HepG2 (cell line): Measurements from ENCODE around the gene TENM3. TPM values are rescaled to one million over a fixed set of nuclear protein-coding genes. Genes with fewer than 3 reads are reported as not detected.

Experiments used
- ATAC-seq: fragments of 200-7000 bp; cut with Tn5 transposase; 3 replicates; pipeline ENCODE4 v1.9.1; 2020; ENCODE audit warnings: mild to moderate bottlenecking, moderate library complexity
- BruUV-seq: library from RNA; stranded (reverse); fragments of 400-500 nt; replicated peaks from 2 replicates; lab custom pipeline; 2021; lab: Mats Ljungman, UMichigan
- CTCF ChIA-PET: fragments of 300-600 bp; formaldehyde crosslinking; extraction: SDS; loops from one replicate; lab custom pipeline; 2021; ENCODE audit warnings: low total read pairs, inconsistent platforms, low intra/inter-chr PET ratio; lab: Yijun Ruan, JAX
- POLR2A ChIA-PET: fragments of 350-600 bp; sonication (Branson Sonifier 250); formaldehyde crosslinking; loops from one replicate; lab custom pipeline; 2020; ENCODE audit warnings: antibody characterized with exemption, inconsistent platforms; lab: Yijun Ruan, JAX
- DNase-seq: peaks from one replicate; pipeline ENCODE4 v3.0.0-alpha.2; 2015; ENCODE audit warnings: low spot score
- FAIRE-seq: peaks from 3 replicates; lab custom pipeline; 2011; peaks lifted over from hg19 to GRCh38; lab: Jason Lieb, UNC
- H2AFZ ChIP-seq: one replicate; pipeline ENCODE4 v1.6.1; 2011; ENCODE audit warnings: low read length, inconsistent platforms
- H3K27ac ChIP-seq: fragments of 300-600 bp; 3 replicates; pipeline ENCODE4 v1.8.0; 2011; ENCODE audit warnings: mixed run types, mild to moderate bottlenecking, mixed read lengths, low read length, inconsistent platforms; ENCODE audit not compliant: insufficient read depth; ENCODE audit errors: extremely low read length
- H3K27me3 ChIP-seq, 2 experiments: fragments of 200-600 bp in 1 of 2; 2 replicates in 1 of 2; 3 replicates in 1 of 2; pipeline versions ENCODE4 v1.6.0 to v1.8.0; 2011; ENCODE audit warnings: low read length in 2 of 2, mild to moderate bottlenecking in 2 of 2, moderate library complexity in 2 of 2, inconsistent platforms in 1 of 2; ENCODE audit not compliant: insufficient read depth in 2 of 2, control insufficient read depth in 1 of 2
- H3K36me3 ChIP-seq, 2 experiments: fragments of 200-600 bp in 1 of 2; replicated peaks in 1 of 2; 2 replicates in 1 of 2; 3 replicates in 1 of 2; pipeline versions ENCODE4 v1.5.1 to v1.8.0; 2011; ENCODE audit warnings: low read length in 2 of 2, inconsistent platforms in 1 of 2; ENCODE audit not compliant: insufficient read depth in 2 of 2, control insufficient read depth in 1 of 2
- H3K4me1 ChIP-seq: 2 replicates; pipeline ENCODE4 v1.5.1; 2012; ENCODE audit warnings: low read length, inconsistent platforms; ENCODE audit not compliant: insufficient read depth
- H3K4me2 ChIP-seq: 2 replicates; pipeline ENCODE4 v1.6.0; 2011; ENCODE audit warnings: low read depth, low read length, inconsistent platforms
- H3K4me3 ChIP-seq, 3 experiments: fragments of 200-600 bp in 1 of 3; sonication (generic), shearing (Covaris generic) in 1 of 3; replicated peaks in 1 of 3; 2 replicates each; pipeline ENCODE4 v1.5.1; 2011 to 2016; ENCODE audit warnings: low read length in 3 of 3, inconsistent platforms in 2 of 3, low read depth in 2 of 3, mild to moderate bottlenecking in 2 of 3, control low read depth in 1 of 3, mixed read lengths in 1 of 3; ENCODE audit not compliant: insufficient read depth in 1 of 3
- H3K79me2 ChIP-seq: one replicate; pipeline ENCODE4 v1.6.1; 2011; ENCODE audit warnings: low read length, inconsistent platforms; ENCODE audit not compliant: insufficient read depth
- H3K9ac ChIP-seq: 2 replicates; pipeline ENCODE4 v1.6.0; 2011; ENCODE audit warnings: mild to moderate bottlenecking, low read depth, low read length, inconsistent platforms; ENCODE audit not compliant: insufficient read depth
- H3K9me3 ChIP-seq: 2 replicates; pipeline ENCODE4 v1.5.1; 2012; ENCODE audit warnings: mild to moderate bottlenecking, low read length
- H4K20me1 ChIP-seq: 2 replicates; pipeline ENCODE4 v1.6.0; 2011; ENCODE audit warnings: inconsistent platforms, mild to moderate bottlenecking, low read length, moderate library complexity; ENCODE audit not compliant: insufficient read depth
- BHLHE40 ChIP-seq: IDR thresholded peaks from 2 replicates; pipeline ENCODE4 v1.6.1; 2011; ENCODE audit warnings: low read length, improper control_type of control experiment
- CEBPG ChIP-seq: IDR thresholded peaks from 2 replicates; pipeline ENCODE4 v1.6.1; 2016
- ETV6 ChIP-seq: sonication (generic); formaldehyde crosslinking; conservative IDR thresholded peaks from 2 replicates; pipeline ENCODE4 v1.4.0; 2020; ENCODE audit warnings: missing genetic modification reagents
- FOXJ3 ChIP-seq: sonication (generic); formaldehyde crosslinking; IDR thresholded peaks from 2 replicates; pipeline ENCODE4 v1.4.0; 2020; ENCODE audit warnings: missing genetic modification reagents, mild to moderate bottlenecking, borderline replicate concordance
- FOXK2 ChIP-seq: fragments of 450-650 bp; IDR thresholded peaks from 2 replicates; pipeline ENCODE4 v1.6.1; 2016
- GABPB1 ChIP-seq: IDR thresholded peaks from 2 replicates; pipeline ENCODE4 v1.6.1; 2016; ENCODE audit warnings: mild to moderate bottlenecking, missing genetic modification reagents, moderate library complexity, missing compliant biosample characterization
- HHEX ChIP-seq: IDR thresholded peaks from 2 replicates; pipeline ENCODE4 v1.6.1; 2016; ENCODE audit warnings: control low read depth
- IKZF1 ChIP-seq: fragments of 450-650 bp; IDR thresholded peaks from 2 replicates; pipeline ENCODE4 v1.7.1; 2016
- JUN ChIP-seq: sonication (generic); formaldehyde crosslinking; IDR thresholded peaks from 2 replicates; pipeline ENCODE4 v1.4.0; 2020; ENCODE audit warnings: mild to moderate bottlenecking, missing genetic modification reagents
- NFIB ChIP-seq: sonication (generic); formaldehyde crosslinking; IDR thresholded peaks from 2 replicates; pipeline ENCODE4 v1.9.0; 2021; ENCODE audit warnings: missing genetic modification reagents, mild to moderate bottlenecking, borderline replicate concordance
- NONO ChIP-seq, 2 experiments: fragments of 450-650 bp in 1 of 2; sonication (generic) in 1 of 2; formaldehyde crosslinking in 1 of 2; IDR thresholded peaks in 1 of 2; conservative IDR thresholded peaks in 1 of 2; 2 replicates each; pipeline versions ENCODE4 v1.6.1 to v1.8.0; 2017 to 2022; ENCODE audit warnings: mild to moderate bottlenecking in 1 of 2, missing genetic modification reagents in 1 of 2, moderate library complexity in 1 of 2
- NR1H2 ChIP-seq: sonication (generic); formaldehyde crosslinking; IDR thresholded peaks from 2 replicates; pipeline ENCODE4 v1.8.1; 2022; ENCODE audit warnings: low read depth, missing genetic modification reagents, borderline replicate concordance
- RAD21 ChIP-seq: fragments of 450-650 bp; formaldehyde crosslinking; IDR thresholded peaks from 2 replicates; pipeline ENCODE4 v1.5.0; 2020; ENCODE audit warnings: mild to moderate bottlenecking
- SETDB1 ChIP-seq: sonication (generic); formaldehyde crosslinking; IDR thresholded peaks from 2 replicates; pipeline ENCODE4 v1.5.1; 2020; ENCODE audit warnings: missing genetic modification reagents, mild to moderate bottlenecking, borderline replicate concordance
- TP53 ChIP-seq: sonication (generic); formaldehyde crosslinking; conservative IDR thresholded peaks from 2 replicates; pipeline ENCODE4 v1.4.0; 2020; ENCODE audit warnings: missing genetic modification reagents
- ZNF292 ChIP-seq: sonication (generic); formaldehyde crosslinking; IDR thresholded peaks from 2 replicates; pipeline ENCODE4 v1.8.1; 2022; ENCODE audit warnings: mild to moderate bottlenecking, low read depth, missing genetic modification reagents, borderline replicate concordance
- ZSCAN31 ChIP-seq: sonication (generic); formaldehyde crosslinking; IDR thresholded peaks from 2 replicates; pipeline ENCODE4 v1.5.0; 2020; ENCODE audit warnings: low read depth, mild to moderate bottlenecking, missing genetic modification reagents
- WGBS: methylation state at CpG from one replicate; pipeline ENCODE4 v1.1.6; 2017; ENCODE audit warnings: low lambda C conversion rate; 5-methylcytosine and 5-hydroxymethylcytosine counted together
- in situ Hi-C: cut with HindIII; loops from 2 replicates; pipeline ENCODE4 v1.10.0; 2017; ENCODE audit warnings: low pct_unique_long_range_greater_than_20kb; ENCODE audit not compliant: extremely low pct_ligation_motif_present
- intact Hi-C: fragments of 100-400 bp; cut with micrococcal nuclease; formaldehyde crosslinking; loops from one replicate; pipeline ENCODE4 v1.10.0; 2022; ENCODE audit not compliant: unreplicated experiment
- polyA plus RNA-seq, 8 experiments: library from polyadenylated mRNA; depleted of rRNA in 3 of 8; stranded (reverse) in 7 of 8; unstranded in 1 of 8; fragments of >200 nt; fragmentation: Illumina TruSeq in 4 of 8; extraction: Trizol in 4 of 8; gene quantifications; 2 replicates each; pipeline versions ENCODE4 v1.2.1 to v1.2.3, GENCODE V29; 2011 to 2016; ENCODE audit warnings: low read depth in 4 of 8, missing spikeins in 1 of 8, mixed read lengths in 1 of 8; ENCODE audit not compliant: insufficient read depth in 1 of 8
- total RNA-seq, 5 experiments: library from RNA; depleted of rRNA; stranded (reverse); fragments of >200 nt; fragmentation: Illumina TruSeq; extraction: Trizol; gene quantifications; 2 replicates each; pipeline ENCODE4 v1.2.3, GENCODE V29; 2016; ENCODE audit warnings: low read depth in 1 of 5
- TF ChIP-seq, protein P1 (sequence below): sonication (generic); formaldehyde crosslinking; IDR thresholded peaks from 2 replicates; pipeline ENCODE4 v1.4.0; 2020; ENCODE audit warnings: missing genetic modification reagents
- TF ChIP-seq, protein P2 (sequence below): sonication (generic); formaldehyde crosslinking; IDR thresholded peaks from 2 replicates; pipeline ENCODE4 v1.9.0; 2021; ENCODE audit warnings: mild to moderate bottlenecking, missing genetic modification reagents
- TF ChIP-seq, protein P3 (sequence below): sonication (generic); formaldehyde crosslinking; IDR thresholded peaks from 2 replicates; pipeline ENCODE4 v1.5.1; 2020; ENCODE audit warnings: missing genetic modification reagents, mild to moderate bottlenecking, borderline replicate concordance

Gene TENM3
- total and polyA plus RNA-seq, 2 of the 13 experiments (the other 11 are each of a cell fraction or from before 2014, with no cell fraction given) = 0.04 TPM; not detected in 1

DNA sequence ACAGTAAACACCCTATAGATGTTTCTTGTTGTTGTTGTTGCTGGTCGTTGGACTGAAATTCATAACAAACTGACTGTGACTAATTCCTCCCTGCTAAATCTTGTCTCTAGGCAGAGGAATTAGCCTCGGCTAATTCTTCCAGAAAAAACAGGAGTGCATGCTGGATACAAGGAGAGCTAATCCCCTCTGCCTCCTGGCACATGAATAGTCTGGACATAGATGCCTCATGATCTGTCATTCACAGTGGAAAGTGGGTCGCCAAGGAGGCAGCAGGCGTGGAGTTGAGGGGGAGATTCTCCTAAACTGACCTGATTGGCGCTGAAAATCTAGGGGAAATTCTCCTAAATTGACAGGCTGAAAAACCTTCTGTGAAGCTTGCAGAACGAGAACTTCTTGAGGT, 453.9 kb downstream of the TENM3 start:
- ChIA-PET POLR2A (no interaction called here), CTCF (no interaction called here)
- in situ Hi-C loops (no loop called here), intact Hi-C loops (no loop called here)
- DNase-seq = no peak
- H3K4me3 ChIP-seq = no peak overlapping the region
- no peaks in the 10 kb centered on the region for H4K20me1 ChIP-seq
- H3K4me2 ChIP-seq = no peak overlapping the region
- no peaks in the 10 kb centered on the region for H3K4me1 ChIP-seq
- BruUV-seq = no TSS peak
- no peak for ATAC-seq
- 11% methylated on average over 6 of the region's 6 CpGs for WGBS
- no peaks in the 10 kb centered on the region for H3K27me3 ChIP-seq
- no peak overlapping the region for H2AFZ ChIP-seq
- no peak overlapping the region for H3K9ac ChIP-seq
- no peak for FAIRE-seq
- H3K79me2 ChIP-seq = no peaks in the 10 kb centered on the region
- no peaks in the 10 kb centered on the region for H3K36me3 ChIP-seq
- TF ChIP-seq BHLHE40 (no peak), ETV6 (no peak), ZNF292 (CRISPR knock-in tag) (no peak), NONO (IDR thresholded peaks at IDR 0.05) (no peak), NONO (CRISPR knock-in tag; conservative IDR thresholded peaks at IDR 0.05) (no peak), RAD21 (CRISPR knock-in tag) (no peak), ZSCAN31 (no peak), FOXJ3 (CRISPR knock-in tag) (no peak), HHEX (CRISPR knock-in tag) (no peak), GABPB1 (CRISPR knock-in tag) (no peak), CEBPG (CRISPR knock-in tag) (no peak), NR1H2 (CRISPR knock-in tag) (no peak), IKZF1 (no peak), TP53 (CRISPR knock-in tag) (no peak), SETDB1 (CRISPR knock-in tag) (no peak), FOXK2 (no peak), NFIB (no peak), JUN (no peak)
- TF ChIP-seq, protein P1, sequence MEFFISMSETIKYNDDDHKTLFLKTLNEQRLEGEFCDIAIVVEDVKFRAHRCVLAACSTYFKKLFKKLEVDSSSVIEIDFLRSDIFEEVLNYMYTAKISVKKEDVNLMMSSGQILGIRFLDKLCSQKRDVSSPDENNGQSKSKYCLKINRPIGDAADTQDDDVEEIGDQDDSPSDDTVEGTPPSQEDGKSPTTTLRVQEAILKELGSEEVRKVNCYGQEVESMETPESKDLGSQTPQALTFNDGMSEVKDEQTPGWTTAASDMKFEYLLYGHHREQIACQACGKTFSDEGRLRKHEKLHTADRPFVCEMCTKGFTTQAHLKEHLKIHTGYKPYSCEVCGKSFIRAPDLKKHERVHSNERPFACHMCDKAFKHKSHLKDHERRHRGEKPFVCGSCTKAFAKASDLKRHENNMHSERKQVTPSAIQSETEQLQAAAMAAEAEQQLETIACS = no peak
- TF ChIP-seq, protein P2, sequence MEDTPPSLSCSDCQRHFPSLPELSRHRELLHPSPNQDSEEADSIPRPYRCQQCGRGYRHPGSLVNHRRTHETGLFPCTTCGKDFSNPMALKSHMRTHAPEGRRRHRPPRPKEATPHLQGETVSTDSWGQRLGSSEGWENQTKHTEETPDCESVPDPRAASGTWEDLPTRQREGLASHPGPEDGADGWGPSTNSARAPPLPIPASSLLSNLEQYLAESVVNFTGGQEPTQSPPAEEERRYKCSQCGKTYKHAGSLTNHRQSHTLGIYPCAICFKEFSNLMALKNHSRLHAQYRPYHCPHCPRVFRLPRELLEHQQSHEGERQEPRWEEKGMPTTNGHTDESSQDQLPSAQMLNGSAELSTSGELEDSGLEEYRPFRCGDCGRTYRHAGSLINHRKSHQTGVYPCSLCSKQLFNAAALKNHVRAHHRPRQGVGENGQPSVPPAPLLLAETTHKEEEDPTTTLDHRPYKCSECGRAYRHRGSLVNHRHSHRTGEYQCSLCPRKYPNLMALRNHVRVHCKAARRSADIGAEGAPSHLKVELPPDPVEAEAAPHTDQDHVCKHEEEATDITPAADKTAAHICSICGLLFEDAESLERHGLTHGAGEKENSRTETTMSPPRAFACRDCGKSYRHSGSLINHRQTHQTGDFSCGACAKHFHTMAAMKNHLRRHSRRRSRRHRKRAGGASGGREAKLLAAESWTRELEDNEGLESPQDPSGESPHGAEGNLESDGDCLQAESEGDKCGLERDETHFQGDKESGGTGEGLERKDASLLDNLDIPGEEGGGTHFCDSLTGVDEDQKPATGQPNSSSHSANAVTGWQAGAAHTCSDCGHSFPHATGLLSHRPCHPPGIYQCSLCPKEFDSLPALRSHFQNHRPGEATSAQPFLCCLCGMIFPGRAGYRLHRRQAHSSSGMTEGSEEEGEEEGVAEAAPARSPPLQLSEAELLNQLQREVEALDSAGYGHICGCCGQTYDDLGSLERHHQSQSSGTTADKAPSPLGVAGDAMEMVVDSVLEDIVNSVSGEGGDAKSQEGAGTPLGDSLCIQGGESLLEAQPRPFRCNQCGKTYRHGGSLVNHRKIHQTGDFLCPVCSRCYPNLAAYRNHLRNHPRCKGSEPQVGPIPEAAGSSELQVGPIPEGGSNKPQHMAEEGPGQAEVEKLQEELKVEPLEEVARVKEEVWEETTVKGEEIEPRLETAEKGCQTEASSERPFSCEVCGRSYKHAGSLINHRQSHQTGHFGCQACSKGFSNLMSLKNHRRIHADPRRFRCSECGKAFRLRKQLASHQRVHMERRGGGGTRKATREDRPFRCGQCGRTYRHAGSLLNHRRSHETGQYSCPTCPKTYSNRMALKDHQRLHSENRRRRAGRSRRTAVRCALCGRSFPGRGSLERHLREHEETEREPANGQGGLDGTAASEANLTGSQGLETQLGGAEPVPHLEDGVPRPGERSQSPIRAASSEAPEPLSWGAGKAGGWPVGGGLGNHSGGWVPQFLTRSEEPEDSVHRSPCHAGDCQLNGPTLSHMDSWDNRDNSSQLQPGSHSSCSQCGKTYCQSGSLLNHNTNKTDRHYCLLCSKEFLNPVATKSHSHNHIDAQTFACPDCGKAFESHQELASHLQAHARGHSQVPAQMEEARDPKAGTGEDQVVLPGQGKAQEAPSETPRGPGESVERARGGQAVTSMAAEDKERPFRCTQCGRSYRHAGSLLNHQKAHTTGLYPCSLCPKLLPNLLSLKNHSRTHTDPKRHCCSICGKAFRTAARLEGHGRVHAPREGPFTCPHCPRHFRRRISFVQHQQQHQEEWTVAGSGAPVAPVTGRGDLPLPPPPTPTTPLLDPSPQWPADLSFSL (CRISPR knock-in tag) = no peak
- TF ChIP-seq, protein P3, sequence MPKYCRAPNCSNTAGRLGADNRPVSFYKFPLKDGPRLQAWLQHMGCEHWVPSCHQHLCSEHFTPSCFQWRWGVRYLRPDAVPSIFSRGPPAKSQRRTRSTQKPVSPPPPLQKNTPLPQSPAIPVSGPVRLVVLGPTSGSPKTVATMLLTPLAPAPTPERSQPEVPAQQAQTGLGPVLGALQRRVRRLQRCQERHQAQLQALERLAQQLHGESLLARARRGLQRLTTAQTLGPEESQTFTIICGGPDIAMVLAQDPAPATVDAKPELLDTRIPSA (CRISPR knock-in tag) = no peak
- H3K9me3 ChIP-seq = no peaks in the 10 kb centered on the region
- H3K27ac ChIP-seq = no peak overlapping the region
